Stimulated activated CD8-positive, alpha-beta memory T cell treated with anti-CD3 and anti-CD28 coated beads, Interleukin-4, amount 100 ng/mL, for 1 hour (primary cell): Measurements from ENCODE around the gene HSBP1L1.

Experiments used
- DNase-seq, 2 donors: peaks; one replicate each; pipeline ENCODE4 v3.0.0-alpha.2; 2020; ENCODE audit warnings: low read depth in 2 of 2, low spot score in 1 of 2

HSBP1L1 gene

DNA sequence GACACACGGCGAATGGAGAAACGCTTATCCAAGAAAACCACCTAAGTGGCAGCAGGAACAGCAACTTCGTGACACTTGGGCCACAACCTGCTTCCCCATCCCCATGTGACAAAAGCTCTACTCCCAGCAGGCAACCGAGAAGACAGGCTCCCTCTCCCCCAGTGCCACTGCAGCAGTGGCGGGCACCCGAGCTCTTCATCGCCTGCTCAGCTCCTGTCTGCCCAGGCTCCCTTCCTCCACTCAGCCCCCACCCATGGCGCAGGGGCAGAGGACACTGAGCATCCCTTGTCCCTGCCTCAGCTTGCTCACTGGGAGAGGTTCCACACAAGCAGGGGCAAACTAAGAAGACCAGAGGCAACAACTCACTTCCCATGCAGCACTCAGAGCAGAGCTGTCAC lies 35.9 kb upstream of the HSBP1L1 start:
- no peak for DNase-seq

DNA sequence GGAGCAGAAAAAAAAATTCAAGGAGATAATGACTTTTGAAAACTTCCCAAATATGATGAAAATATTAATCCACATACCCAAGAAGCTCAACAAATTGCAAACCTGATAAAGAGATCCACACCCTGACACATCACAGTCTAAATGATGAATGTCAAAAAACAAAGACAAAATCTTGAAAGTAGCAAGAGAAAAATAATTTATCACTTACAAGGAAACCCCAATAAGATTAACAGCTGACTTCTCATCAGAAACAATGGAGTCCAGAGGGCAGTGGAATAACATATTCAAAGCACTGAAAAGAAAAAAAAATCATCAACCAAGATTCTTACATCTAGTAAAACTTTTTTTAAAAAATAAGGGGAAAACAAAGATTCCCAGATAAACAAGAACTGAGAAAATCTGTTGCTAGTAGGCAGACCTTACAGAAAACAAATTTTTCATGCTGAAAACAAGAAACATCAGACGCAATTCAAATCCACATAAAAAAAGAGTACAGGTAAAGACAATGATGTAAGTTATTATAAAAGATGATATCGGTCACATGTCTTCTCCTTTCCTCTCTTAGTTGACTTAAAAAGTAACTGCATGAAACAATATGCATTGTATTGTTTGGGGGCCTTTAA lies 34.3 kb upstream of the HSBP1L1 start:
- DNase-seq: no peak

DNA sequence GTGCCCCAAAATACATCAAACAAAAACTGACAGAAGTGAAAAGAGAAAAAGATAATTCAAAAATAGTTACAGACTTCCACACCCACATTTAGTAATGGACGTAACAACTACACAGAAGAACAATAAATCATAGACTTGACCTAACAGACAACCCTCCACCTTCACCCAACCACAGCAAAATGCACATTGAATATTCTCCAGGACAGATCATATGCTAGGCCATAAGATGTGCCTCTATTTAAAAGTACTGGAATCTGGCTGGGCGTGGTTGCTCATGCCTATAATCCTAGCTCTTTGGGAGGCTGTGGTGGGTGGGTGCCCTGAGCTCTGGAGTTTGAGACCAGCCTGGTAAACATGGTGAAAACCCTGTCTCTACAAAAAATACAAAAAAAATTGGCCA lies 33.0 kb upstream of the HSBP1L1 start:
- no peak for DNase-seq

DNA sequence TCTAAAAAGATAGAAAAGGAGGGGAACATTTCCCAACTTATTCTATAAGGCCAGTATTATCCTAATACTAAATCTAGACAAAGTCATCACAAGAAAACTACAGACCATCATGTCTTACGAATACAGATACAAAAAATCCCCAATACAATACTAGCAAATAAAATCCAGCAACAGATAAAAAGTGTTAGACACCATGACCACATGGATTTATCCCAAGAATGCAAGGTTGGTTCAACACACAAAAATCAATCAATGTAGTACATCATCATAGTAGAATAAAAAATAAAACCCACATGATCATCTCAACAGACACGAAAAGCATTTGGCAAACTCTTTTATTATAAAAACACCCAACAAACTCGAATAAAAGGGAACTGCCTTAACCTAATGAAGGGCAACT lies 31.5 kb upstream of the HSBP1L1 start:
- no peak for DNase-seq

DNA sequence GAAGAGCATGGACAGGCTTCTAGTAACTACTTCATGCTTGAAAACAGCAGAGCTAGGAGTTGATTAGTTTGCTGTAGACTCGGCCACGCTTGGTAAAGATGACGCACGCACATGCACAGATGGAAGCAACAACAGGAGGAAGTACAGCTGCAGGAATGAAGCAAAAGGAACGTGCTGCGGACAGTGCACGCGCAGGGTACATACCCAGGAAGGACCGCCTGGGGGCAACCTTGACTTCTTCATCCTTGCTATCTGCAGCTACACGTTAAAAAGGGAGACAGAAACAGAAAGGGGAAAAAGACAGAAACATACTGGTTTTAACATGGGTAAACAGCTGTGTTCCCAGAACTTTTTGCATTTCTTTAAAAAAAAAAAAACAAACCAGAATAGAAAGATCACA lies 30.7 kb upstream of the HSBP1L1 start:
- DNase-seq: no peak

DNA sequence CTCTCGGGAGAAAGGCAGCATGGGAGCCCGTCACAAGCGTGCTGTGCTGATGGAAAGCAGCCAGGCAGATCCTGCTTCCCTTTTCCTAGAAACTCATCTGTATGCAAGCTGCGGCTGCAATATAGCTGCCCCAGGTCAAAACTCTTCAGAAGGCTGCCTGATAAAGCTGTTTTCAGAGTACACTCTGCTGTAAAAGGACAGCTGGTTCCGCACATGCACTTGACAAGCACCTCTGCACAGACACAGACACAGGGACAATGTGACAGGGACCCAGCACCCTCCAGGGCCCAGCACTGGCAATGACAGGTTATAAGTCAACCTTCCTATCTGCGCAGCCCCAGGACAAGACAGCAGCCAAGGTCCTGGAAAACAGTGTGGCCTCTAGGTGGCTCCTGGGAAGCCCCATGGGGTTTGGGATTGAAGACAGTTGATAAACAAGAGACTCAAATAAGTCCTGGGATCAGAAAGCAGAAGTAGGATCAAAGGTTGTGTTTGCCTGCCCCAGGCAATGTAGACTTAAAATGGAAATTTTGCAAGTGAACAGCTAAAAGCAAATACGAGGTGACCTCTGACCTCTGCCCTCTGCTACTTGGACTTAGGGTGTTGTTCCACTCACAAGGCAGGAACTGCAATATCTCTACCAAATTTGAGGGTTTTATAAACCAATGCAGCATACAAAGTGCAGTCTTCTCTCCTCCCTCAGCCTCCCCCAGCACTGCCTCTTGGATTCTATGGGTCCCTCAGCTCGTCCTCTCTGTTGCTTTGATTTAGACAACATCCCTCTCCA lies 29.9 kb upstream of the HSBP1L1 start:
- DNase-seq: no peak

DNA sequence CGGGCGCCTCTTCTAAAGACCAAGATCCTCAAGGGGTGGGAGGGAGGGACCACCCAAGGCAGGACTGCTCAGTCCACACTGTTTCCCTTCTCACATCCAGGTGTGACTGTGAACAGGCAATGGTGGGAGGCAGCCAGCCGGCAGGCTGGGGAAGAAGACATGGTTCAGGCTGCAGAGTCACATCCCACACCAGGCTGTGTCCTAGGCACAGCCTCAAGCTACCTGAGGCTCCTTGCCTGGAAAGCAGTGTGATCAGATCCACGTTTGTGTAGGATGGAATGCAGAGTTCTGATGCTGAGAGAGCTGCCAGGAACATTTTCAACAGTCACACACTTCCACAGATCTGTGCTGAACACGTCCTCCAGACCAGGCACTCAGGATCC lies 29.4 kb upstream of the HSBP1L1 start:
- no peak for DNase-seq

DNA sequence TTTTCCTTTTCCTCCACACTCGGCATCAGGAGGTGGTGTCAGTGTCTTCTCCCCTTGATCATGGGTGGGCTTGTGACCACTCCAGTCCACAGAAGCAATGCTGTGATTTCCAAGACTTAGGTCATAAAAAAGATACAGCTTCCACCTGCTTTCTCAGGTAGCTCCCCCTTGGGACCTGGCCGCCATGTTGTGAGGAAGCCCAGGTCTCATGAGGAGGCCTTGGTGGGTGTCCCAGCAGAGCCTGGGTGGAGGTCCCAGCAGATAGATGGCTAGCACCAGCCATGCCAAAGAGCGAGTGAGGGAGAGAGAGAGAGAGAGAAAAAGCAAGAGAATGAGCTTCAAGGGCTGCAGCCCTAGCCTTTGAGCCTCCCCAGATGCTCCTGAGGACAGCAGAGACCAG lies 28.9 kb upstream of the HSBP1L1 start:
- DNase-seq: no peak

DNA sequence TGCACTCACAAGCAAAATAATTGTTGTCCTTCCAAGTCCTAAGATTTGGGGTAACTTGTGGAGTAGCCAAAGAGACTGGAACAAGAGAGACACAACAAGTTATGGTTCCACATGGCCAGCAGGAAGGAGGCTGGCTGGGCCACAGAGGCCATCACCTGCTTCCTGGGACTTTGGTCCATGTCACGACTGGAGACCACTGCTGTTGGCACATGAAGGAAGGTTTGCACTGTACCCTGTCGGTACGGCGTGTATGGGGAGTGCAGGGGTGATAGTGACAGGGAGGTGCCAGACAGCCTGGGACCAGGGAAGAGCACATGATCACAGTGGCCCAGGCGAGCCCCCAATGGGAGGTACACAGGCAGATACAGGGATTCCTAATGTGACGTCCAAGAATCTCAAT lies 28.5 kb upstream of the HSBP1L1 start:
- DNase-seq: no peak

DNA sequence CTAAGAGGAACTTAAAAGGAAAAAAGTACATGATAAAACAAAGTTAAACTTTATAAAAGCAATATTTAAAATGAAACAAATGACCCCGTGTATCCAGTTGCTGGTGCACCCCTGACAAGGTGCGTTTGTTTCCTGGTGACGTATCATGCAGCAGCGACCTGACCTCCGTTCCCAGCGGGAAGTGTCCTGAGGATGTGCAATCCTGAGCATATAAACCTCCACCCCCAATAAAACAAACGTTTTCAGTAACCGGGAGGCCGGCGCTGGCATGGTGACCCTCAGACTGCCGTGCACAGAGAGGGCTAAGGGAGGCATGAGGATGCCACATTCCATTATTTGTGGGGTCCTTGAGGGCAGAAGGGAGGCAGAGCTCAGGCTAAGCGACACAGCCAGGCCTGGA lies 27.8 kb upstream of the HSBP1L1 start:
- no peak for DNase-seq

DNA sequence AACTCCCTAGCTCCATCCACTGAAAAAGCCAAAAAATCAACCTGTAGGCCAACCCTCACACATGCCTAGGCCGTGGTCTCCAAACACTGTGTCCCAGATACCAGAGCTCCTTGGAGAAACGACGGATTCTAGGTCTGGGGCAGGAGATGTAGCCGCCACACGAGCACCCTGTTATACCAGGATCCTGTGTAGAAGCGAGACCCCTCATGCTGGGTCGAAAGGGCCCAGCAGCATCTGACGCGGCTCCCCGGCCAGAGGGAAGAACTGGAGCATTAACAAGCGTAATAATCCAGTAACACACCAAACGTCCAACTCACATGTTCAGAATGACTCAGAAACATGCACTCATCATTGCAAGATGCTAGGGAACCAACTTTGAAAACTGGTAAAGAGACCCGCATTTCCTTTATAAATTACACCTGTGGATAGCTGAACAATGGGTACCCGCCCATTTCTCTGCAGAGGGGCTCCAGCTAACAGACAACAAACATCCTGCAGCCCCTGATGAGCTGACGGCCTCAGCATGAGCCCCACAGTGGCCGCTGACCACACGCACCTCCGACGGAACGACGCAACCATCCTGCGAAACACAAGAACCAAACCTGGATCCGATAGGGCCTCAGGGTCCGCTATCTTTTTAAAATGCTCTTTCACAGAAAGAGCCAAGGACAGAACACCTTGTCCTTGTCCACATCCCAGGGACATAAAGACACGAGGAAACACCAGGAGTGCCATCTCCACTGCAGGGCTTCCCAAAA lies 27.2 kb upstream of the HSBP1L1 start:
- DNase-seq: no peak

DNA sequence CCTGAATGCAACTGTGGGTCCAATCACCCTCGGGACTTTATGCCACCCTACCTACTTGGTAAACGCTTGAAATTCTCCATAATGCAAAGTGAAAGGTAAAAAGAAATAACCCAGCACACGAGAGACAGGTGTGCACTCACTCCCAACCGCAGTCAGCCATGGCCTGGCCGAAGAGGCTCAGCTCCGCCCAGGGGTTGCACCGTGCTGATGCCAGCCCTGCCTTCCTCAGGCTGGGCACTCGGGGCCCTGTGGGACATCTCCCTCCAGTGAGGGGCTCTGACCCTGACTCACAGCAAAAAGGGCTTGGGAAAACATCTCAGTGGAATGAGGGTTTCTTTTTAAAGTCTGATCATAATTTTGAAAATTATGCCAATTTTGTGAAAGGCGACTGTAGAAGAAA lies 26.2 kb upstream of the HSBP1L1 start:
- no peak for DNase-seq

DNA sequence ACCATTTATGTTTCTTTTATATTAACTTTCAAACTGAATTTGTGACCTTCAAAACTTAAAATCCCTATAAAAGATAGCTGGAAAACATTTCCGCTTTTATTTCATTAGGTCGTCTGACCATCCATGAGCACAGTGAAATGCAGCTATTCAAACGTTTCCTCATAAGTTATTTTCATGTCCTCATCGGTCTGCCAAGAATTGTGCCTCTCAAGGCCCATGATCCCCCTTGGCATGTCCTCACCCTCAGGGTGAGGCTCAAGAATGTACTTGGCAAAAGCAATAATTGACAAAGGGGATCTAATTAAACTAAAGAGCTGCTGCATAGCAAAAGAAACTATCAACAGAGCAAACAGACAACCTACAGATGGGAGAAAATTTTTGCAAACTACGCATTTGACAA lies 25.3 kb upstream of the HSBP1L1 start:
- DNase-seq: no peak

DNA sequence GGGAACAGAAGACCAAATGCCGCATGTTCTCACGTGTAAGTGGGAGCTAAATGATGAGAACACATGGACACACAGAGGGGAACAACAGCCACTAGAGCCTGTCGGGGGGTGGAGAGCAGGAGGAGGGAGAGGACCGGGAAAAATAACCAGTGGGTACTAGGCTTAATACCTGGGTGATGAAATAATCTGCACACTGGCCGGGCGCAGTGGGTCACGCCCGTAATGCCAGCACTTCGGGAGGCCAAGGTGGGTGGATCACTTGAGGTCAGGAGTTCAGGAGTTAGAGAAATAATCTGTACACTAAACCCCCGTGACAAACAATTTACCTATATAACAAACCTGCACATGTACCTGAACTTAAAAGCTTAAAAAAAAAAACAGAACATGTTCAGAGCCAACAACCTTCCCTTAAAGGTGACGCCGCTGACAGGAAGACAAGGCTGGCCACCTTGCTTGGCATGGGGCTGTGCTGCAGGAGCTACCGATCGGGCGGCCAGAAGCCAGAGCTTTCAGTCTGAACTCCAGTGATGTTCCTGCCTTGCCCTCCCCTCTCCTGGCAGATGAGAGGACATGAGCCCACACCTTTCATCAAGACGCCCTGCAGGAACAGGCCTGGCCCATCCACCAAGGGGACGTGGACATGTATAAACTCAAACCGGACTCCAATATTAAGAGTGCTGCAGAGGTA lies 24.2 kb upstream of the HSBP1L1 start:
- no peak for DNase-seq

DNA sequence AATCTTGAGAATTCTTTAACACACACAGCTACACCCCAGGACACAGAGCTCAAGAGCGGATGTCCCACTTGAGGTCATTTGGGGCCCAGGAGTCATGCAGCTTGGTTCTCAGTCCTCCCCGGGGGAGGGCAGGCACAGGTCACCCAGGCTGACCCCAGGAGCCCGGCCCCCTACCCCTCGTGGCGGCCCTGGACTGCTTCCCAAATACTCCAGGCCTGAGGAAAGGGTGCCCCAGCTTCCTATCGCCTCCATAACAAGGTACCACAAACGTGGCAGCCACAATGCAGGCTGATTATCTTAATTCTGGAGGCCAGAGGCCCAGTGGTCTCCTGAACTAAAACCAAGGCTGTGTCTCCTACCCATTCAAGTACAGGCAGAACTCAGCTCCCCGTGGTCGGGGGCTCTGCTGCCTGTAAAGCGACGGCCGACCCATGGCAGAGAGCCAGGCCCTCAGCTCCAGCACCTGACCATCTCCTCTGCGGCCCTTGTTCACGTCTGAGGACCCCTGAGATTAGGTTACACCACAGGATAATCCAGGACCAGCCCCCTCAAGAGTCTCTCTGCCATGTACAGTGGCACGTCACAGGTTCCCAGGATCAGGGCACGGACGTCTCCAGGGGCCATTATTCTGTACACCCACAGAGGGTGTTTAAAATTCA lies 23.5 kb upstream of the HSBP1L1 start:
- DNase-seq: no peak

DNA sequence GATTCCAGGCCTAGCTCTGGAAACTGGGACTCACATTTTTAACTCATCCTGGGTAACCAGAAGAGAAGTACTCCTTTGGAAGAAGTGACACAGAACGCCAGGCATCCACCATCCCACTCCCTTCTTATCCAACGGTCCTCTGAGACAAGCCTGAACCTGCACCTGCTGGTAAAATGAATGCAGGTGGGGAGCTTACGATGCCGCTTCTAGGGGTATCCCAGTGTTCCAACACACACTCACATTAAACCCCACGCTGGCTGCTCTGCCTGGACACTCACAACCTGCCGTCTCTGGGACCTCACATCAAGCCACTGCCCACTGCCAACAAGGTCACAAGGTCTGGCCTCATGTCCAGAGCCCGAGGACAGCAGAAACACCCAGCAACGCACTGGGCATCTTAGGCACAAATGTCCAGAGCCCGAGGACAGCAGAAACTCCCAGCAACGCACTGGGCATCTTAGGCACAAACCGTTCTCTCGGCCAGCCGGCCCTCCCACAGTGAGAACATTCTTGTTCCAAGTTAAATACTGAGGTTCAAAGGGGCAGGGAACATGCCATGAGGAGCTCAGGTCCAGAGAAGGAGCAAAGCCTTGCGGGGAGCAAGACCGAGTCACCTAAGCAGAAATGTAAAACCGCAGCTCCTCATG lies 22.8 kb upstream of the HSBP1L1 start:
- DNase-seq: no peak

DNA sequence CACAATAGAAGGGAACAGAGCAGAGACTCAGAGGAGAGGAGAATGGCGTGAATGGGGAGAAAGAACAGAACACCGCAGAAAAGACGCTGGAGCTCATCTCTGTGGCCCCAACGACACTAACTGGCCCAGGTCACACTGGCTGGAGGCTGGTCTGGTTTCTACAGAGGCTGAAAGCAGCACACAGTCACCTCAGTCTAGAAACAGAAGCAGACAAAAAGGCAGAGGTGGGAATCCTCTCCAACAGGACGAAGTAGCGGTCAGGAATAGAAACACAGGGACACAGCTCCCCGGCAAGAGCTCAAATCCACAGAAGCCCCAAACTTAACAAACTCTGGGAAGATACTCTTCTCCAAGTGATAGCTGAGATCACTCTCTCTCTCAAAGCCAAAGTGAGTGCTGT lies 22.2 kb upstream of the HSBP1L1 start:
- no peak for DNase-seq

DNA sequence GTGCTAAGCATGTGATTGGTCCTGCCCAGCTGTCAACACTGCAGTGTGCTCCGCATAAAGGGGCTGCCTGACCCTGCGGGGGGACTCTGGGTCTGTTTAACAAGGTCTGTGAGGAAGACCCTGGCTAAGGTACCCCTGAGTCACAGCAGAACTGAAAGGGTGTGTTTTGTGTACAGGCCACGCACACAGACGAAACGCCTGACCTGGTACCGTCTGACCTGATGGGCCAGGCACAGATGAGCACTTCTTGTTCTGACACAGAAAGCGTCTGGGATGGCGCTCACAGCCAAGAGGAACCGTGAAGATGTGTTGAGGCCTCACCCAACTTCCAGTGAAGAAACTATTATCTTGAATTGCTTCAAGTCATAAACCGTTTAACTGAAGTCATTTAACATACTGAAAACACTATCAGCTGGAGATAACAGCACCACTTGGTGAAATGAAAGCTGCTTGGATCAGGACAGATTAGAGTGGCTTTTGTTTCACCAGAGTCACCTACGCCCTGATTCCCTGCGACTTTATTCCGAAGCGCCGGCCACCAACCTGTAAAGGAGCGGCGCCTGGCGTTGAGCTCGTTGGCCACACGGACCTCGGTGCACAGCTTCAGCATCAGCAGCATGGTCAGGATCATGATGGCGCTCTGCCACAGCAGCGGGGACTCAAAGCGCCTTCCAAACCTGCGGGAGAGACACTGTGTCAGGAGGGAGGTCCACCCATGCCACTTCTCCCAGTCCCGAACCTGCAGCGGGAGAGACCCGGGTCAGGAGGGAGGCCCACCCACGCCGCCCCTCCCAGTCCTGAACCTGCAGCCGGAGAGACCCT lies 21.4 kb upstream of the HSBP1L1 start:
- DNase-seq: no peak

DNA sequence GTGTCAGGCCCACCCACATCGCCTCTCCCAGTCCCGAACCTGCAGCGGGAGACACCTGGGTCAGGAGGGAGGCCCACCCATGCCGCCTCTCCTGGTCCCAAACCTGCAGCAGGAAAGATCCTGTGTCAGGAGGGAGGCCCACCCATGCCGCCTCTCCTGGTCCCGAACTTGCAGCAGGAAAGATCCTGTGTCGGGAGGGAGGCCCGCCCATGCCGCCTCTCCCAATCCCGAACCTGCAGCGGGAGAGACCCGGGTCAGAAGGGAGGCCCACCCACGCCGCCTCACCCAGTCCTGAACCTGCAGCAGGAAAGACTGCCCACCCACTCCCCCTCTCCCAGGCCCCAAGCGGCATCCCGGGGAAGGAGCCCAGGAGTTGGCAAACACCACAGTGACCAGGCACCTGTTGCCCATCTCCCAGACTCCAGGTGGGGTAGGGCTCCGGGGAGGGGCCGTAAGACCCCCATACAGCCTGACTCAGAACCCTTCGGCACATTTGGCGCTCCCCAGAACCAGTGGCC lies 20.8 kb upstream of the HSBP1L1 start:
- no peak for DNase-seq
